ENCODE measurements around the gene ONECUT2. TPM values are rescaled to one million over a fixed set of nuclear protein-coding genes. Genes with fewer than 3 reads are reported as not detected.

Gene ONECUT2
- total RNA-seq, 1 donor from 2014 or later: 0.03 TPM

DNA sequence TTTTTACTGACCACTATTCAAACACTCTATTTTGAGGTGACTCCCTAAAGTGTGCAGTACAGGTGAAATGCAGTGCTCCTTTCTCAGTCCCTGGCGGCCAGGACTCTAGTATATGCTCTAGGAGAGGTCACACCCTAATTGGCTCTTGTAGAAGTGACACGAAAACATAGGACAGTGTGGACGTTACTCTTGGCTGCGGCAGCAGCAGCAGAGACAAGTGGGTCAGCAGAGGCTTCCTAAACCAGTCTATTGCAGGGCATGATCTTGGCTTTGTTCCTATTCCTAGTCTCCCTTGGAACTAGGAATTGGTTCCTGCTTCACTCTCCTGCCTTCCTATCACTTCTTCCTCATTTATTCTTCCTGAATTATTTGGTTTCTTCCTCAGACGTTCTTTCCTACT is 10.1 kb upstream of the ONECUT2 start:
- intact Hi-C loops (cut with DNase I): no loop called here
- DNase-seq (no peak), ATAC-seq (no peak)
- Histone ChIP-seq H3K27ac (no peak overlapping the region), H3K36me3 (no peaks in the 10 kb centered on the region), H3K4me3 (no peak overlapping the region), H3K4me1 (peaks cover 7% of the 10 kb centered on the region), H3K9me3 (no peaks in the 10 kb centered on the region), H3K27me3 (ENCODE audit: low read depth) (peaks cover 56% of the 10 kb centered on the region)
- TF ChIP-seq, protein P1, sequence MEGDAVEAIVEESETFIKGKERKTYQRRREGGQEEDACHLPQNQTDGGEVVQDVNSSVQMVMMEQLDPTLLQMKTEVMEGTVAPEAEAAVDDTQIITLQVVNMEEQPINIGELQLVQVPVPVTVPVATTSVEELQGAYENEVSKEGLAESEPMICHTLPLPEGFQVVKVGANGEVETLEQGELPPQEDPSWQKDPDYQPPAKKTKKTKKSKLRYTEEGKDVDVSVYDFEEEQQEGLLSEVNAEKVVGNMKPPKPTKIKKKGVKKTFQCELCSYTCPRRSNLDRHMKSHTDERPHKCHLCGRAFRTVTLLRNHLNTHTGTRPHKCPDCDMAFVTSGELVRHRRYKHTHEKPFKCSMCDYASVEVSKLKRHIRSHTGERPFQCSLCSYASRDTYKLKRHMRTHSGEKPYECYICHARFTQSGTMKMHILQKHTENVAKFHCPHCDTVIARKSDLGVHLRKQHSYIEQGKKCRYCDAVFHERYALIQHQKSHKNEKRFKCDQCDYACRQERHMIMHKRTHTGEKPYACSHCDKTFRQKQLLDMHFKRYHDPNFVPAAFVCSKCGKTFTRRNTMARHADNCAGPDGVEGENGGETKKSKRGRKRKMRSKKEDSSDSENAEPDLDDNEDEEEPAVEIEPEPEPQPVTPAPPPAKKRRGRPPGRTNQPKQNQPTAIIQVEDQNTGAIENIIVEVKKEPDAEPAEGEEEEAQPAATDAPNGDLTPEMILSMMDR (IDR thresholded peaks at IDR 0.05): no peak

GRCh38 chr18:57426187-57426586 is 9.0 kb upstream of the ONECUT2 start:
- Histone ChIP-seq H3K27me3 (ENCODE audit: low read depth) (peaks cover 67% of the 10 kb centered on the region), H3K27ac (no peak overlapping the region), H3K36me3 (no peaks in the 10 kb centered on the region), H3K4me1 (peaks cover 7% of the 10 kb centered on the region), H3K9me3 (no peaks in the 10 kb centered on the region), H3K4me3 (no peak overlapping the region)
- TF ChIP-seq, protein P1 (IDR thresholded peaks at IDR 0.05): no peak
- ATAC-seq (no peak), DNase-seq (no peak)
- intact Hi-C loops (cut with DNase I): no loop called here

GRCh38 chr18:57427429-57428201 is 7.6 kb upstream of the ONECUT2 start:
- H3K4me3 ChIP-seq: peak overlapping the region; percentile 37
- intact Hi-C loops (cut with DNase I): no loop called here
- peak; percentile 59 to 70 for ATAC-seq

GRCh38 chr18:57428221-57429150 is 6.7 kb upstream of the ONECUT2 start:
- intact Hi-C loops (cut with DNase I): no loop called here
- H3K36me3 ChIP-seq: no peaks in the 10 kb centered on the region
- H3K9me3 ChIP-seq: no peaks in the 10 kb centered on the region
- DNase-seq (no peak), ATAC-seq (no peak)
- TF ChIP-seq, protein P1 (IDR thresholded peaks at IDR 0.05): no peak
- peaks cover 90% of the 10 kb centered on the region for H3K27me3 ChIP-seq (ENCODE audit: low read depth)
- H3K27ac ChIP-seq: no peak overlapping the region
- H3K4me3 ChIP-seq: peak overlapping the region; percentile 37
- peaks cover 7% of the 10 kb centered on the region for H3K4me1 ChIP-seq

More at GRCh38 chr18:57427429-57428201, 7.6 kb upstream of the ONECUT2 start:
- TF ChIP-seq, protein P1 (IDR thresholded peaks at IDR 0.05): no peak
- no peak overlapping the region for H3K27ac ChIP-seq
- no peaks in the 10 kb centered on the region for H3K9me3 ChIP-seq
- no peak for DNase-seq
- H3K36me3 ChIP-seq: no peaks in the 10 kb centered on the region
- H3K4me1 ChIP-seq: peaks cover 7% of the 10 kb centered on the region
- peaks cover 82% of the 10 kb centered on the region for H3K27me3 ChIP-seq (ENCODE audit: low read depth)

- H3K9me3 ChIP-seq: no peaks in the 10 kb centered on the region
- intact Hi-C loops (cut with DNase I): no loop called here
- H3K4me1 ChIP-seq: peaks cover 8% of the 10 kb centered on the region
- TF ChIP-seq, protein P1 (IDR thresholded peaks at IDR 0.05): no peak
- no peak overlapping the region for H3K4me3 ChIP-seq
- ATAC-seq: no peak
- DNase-seq: no peak
- no peak overlapping the region for H3K27ac ChIP-seq
- H3K36me3 ChIP-seq: no peaks in the 10 kb centered on the region
- peaks cover 99% of the 10 kb centered on the region for H3K27me3 ChIP-seq (ENCODE audit: low read depth)
These were observed 5.8 kb upstream of the ONECUT2 start for GRCh38 chr18:57429167-57430078.

Data from lower lobe of right lung (tissue), 2 donors.